HepG2 (cell line): ENCODE data around the gene MAN2A1. TPM values are rescaled to one million over a fixed set of nuclear protein-coding genes. Genes with fewer than 3 reads are reported as not detected.

ENCODE experiments used
- CC2D1A ChIP-seq: sonication (generic); formaldehyde crosslinking; IDR thresholded peaks from 2 replicates; pipeline ENCODE4 v1.8.1; 2023; ENCODE audit warnings: mild to moderate bottlenecking, missing genetic modification reagents
- GTF3A ChIP-seq: sonication (generic); formaldehyde crosslinking; conservative IDR thresholded peaks from 2 replicates; pipeline ENCODE4 v1.4.0; 2020; ENCODE audit warnings: mild to moderate bottlenecking, missing genetic modification reagents
- HHEX ChIP-seq: IDR thresholded peaks from 2 replicates; pipeline ENCODE4 v1.6.1; 2016; ENCODE audit warnings: control low read depth
- JDP2 ChIP-seq: sonication (generic); formaldehyde crosslinking; IDR thresholded peaks from 2 replicates; pipeline ENCODE4 v1.8.1; 2022; ENCODE audit warnings: missing genetic modification reagents, borderline replicate concordance
- PBX2 ChIP-seq: IDR thresholded peaks from 2 replicates; pipeline ENCODE4 v1.6.1; 2016; ENCODE audit warnings: control low read depth
- POLR2A ChIP-seq, 2 experiments: IDR thresholded peaks; 2 replicates each; pipeline ENCODE4 v1.6.1; 2011; ENCODE audit warnings: low read depth in 2 of 2, low read length in 2 of 2, mild to moderate bottlenecking in 1 of 2, moderate library complexity in 1 of 2; ENCODE audit not compliant: insufficient read depth in 1 of 2
- RBAK ChIP-seq: sonication (generic); formaldehyde crosslinking; IDR thresholded peaks from 2 replicates; pipeline ENCODE4 v1.5.1; 2020; ENCODE audit warnings: mild to moderate bottlenecking, missing genetic modification reagents
- SRSF4 ChIP-seq: fragments of 200-400 bp; formaldehyde crosslinking; IDR thresholded peaks from one replicate; pipeline ENCODE4 v1.6.1; 2018; ENCODE audit warnings: mild to moderate bottlenecking, low read depth, low read length, moderate library complexity; ENCODE audit not compliant: poor library complexity, severe bottlenecking
- THYN1 ChIP-seq: sonication (generic); formaldehyde crosslinking; IDR thresholded peaks from 2 replicates; pipeline ENCODE4 v1.8.1; 2023; ENCODE audit warnings: low read depth, mild to moderate bottlenecking, moderate library complexity, missing genetic modification reagents, borderline replicate concordance
- U2AF1 ChIP-seq: fragments of 200-400 bp; formaldehyde crosslinking; optimal IDR thresholded peaks from 2 replicates; pipeline ENCODE3; 2017; ENCODE audit warnings: mild to moderate bottlenecking, low read depth, low read length
- USF2 ChIP-seq, 2 experiments: sonication (generic) in 1 of 2; formaldehyde crosslinking in 1 of 2; IDR thresholded peaks; 2 replicates each; pipeline versions ENCODE4 v1.5.1 to v1.6.1; 2011 to 2020; ENCODE audit warnings: borderline replicate concordance in 1 of 2, low read depth in 1 of 2, low read length in 1 of 2, mild to moderate bottlenecking in 1 of 2, missing genetic modification reagents in 1 of 2, moderate library complexity in 1 of 2
- ZBTB14 ChIP-seq: sonication (generic); formaldehyde crosslinking; IDR thresholded peaks from 2 replicates; pipeline ENCODE4 v1.4.0; 2020; ENCODE audit warnings: missing genetic modification reagents
- ZNF441 ChIP-seq: sonication (generic); formaldehyde crosslinking; IDR thresholded peaks from 2 replicates; pipeline ENCODE4 v1.7.0; 2021; ENCODE audit warnings: missing genetic modification reagents, borderline replicate concordance
- ZNF567 ChIP-seq: sonication (generic); formaldehyde crosslinking; IDR thresholded peaks from 2 replicates; pipeline ENCODE4 v1.8.1; 2023; ENCODE audit warnings: mild to moderate bottlenecking, missing genetic modification reagents, borderline replicate concordance
- ZNF740 ChIP-seq: sonication (generic); formaldehyde crosslinking; IDR thresholded peaks from 2 replicates; pipeline ENCODE4 v1.4.0; 2020; ENCODE audit warnings: missing genetic modification reagents
- ZNF776 ChIP-seq: sonication (generic); formaldehyde crosslinking; IDR thresholded peaks from 2 replicates; pipeline ENCODE4 v1.4.0; 2020; ENCODE audit warnings: mild to moderate bottlenecking, missing genetic modification reagents
- ZNF883 ChIP-seq: sonication (generic); formaldehyde crosslinking; IDR thresholded peaks from 2 replicates; pipeline ENCODE4 v1.5.1; 2020; ENCODE audit warnings: mild to moderate bottlenecking, missing genetic modification reagents; ENCODE audit errors: not compliant biosample characterization
- ZSCAN5A ChIP-seq: sonication (generic); formaldehyde crosslinking; IDR thresholded peaks from 2 replicates; pipeline ENCODE4 v1.8.0; 2022; ENCODE audit warnings: mild to moderate bottlenecking, missing genetic modification reagents, borderline replicate concordance
- ZUFSP ChIP-seq: sonication (generic); formaldehyde crosslinking; IDR thresholded peaks from 2 replicates; pipeline ENCODE4 v1.9.0; 2021; ENCODE audit warnings: missing genetic modification reagents, mild to moderate bottlenecking, borderline replicate concordance
- polyA plus RNA-seq, 8 experiments: library from polyadenylated mRNA; depleted of rRNA in 3 of 8; stranded (reverse) in 7 of 8; unstranded in 1 of 8; fragments of >200 nt; fragmentation: Illumina TruSeq in 4 of 8; extraction: Trizol in 4 of 8; gene quantifications; 2 replicates each; pipeline versions ENCODE4 v1.2.1 to v1.2.3, GENCODE V29; 2011 to 2016; ENCODE audit warnings: low read depth in 4 of 8, missing spikeins in 1 of 8, mixed read lengths in 1 of 8; ENCODE audit not compliant: insufficient read depth in 1 of 8
- total RNA-seq, 5 experiments: library from RNA; depleted of rRNA; stranded (reverse); fragments of >200 nt; fragmentation: Illumina TruSeq; extraction: Trizol; gene quantifications; 2 replicates each; pipeline ENCODE4 v1.2.3, GENCODE V29; 2016; ENCODE audit warnings: low read depth in 1 of 5

Gene MAN2A1
- total and polyA plus RNA-seq, 2 of the 13 experiments (the other 11 are each of a cell fraction or from before 2014, with no cell fraction given), result 56.2 to 80.5 TPM

GRCh38 chr5:109900911-109901627, 211.3 kb downstream of the MAN2A1 start (continued):
- no peak for TF ChIP-seq ZBTB14
- no peak for TF ChIP-seq CC2D1A (CRISPR knock-in tag)
- TF ChIP-seq ZNF441, result 0 out of 2 replicates have a peak, but pooled peaks have one; percentile 56
- no peak for TF ChIP-seq ZNF740 (CRISPR knock-in tag)
- TF ChIP-seq JDP2 (CRISPR knock-in tag), result no peak
- TF ChIP-seq ZNF567 (CRISPR knock-in tag), result no peak
- TF ChIP-seq ZNF883 (CRISPR knock-in tag), result no peak
- TF ChIP-seq PBX2 (CRISPR knock-in tag), result no peak
- no peak for TF ChIP-seq ZUFSP (CRISPR knock-in tag)
- no peak for TF ChIP-seq U2AF1
- peak; percentile 72 for TF ChIP-seq HHEX (CRISPR knock-in tag)
- no peak; the same call in 1 of the 2 replicates for TF ChIP-seq ZSCAN5A (CRISPR knock-in tag)
- TF ChIP-seq USF2 (IDR thresholded peaks at IDR 0.05; ENCODE audit: low read depth, low read length), result no peak
- no peak for TF ChIP-seq USF2 (CRISPR knock-in tag; IDR thresholded peaks at IDR 0.05; ENCODE audit: borderline replicate concordance)
- no peak for TF ChIP-seq ZNF776 (CRISPR knock-in tag)
- no peak for TF ChIP-seq SRSF4
- no peak for TF ChIP-seq RBAK (CRISPR knock-in tag)
- peak in 1 of 2 experiments; percentile 49; a peak in 1 of 4 replicates for TF ChIP-seq POLR2A (IDR thresholded peaks at IDR 0.05; ENCODE audit: insufficient read depth in 1 of 2, low read depth in 2 of 2, low read length in 2 of 2)
- no peak for TF ChIP-seq GTF3A
- no peak for TF ChIP-seq THYN1 (CRISPR knock-in tag)
